ENCODE measurements around the gene VASN.

The VASN gene

DNA sequence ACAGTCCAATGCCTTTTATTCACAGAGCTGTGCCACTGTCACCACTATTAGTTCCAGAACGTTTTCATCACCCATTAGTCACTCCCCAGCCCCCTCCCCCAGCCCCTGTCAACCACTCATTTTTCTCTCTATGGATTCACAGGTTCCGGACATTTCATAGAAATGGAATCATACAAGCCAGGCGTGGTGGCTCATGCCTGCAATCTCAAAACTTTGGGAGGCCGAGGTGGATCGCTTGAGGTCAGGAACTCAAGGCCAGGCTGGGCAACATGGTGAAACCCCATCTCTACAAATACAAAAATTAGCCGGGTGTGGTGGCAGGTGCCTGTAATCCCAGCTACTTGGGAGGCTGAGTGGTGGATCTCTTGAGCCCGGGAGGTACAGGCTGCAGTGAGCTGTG, 19.8 kb upstream of the VASN start:
- in situ Hi-C loops (cut with MboI; ENCODE audit: low sequenced_read_pairs): no loop called here

- in situ Hi-C loops (cut with MboI; ENCODE audit: low sequenced_read_pairs): no loop called here
These were observed 18.8 kb upstream of the VASN start for GRCh38 chr16:4352843-4353242.

GRCh38 chr16:4353675-4354074, 18.0 kb upstream of the VASN start:
- in situ Hi-C loops (cut with MboI; ENCODE audit: low sequenced_read_pairs): no loop called here

DNA sequence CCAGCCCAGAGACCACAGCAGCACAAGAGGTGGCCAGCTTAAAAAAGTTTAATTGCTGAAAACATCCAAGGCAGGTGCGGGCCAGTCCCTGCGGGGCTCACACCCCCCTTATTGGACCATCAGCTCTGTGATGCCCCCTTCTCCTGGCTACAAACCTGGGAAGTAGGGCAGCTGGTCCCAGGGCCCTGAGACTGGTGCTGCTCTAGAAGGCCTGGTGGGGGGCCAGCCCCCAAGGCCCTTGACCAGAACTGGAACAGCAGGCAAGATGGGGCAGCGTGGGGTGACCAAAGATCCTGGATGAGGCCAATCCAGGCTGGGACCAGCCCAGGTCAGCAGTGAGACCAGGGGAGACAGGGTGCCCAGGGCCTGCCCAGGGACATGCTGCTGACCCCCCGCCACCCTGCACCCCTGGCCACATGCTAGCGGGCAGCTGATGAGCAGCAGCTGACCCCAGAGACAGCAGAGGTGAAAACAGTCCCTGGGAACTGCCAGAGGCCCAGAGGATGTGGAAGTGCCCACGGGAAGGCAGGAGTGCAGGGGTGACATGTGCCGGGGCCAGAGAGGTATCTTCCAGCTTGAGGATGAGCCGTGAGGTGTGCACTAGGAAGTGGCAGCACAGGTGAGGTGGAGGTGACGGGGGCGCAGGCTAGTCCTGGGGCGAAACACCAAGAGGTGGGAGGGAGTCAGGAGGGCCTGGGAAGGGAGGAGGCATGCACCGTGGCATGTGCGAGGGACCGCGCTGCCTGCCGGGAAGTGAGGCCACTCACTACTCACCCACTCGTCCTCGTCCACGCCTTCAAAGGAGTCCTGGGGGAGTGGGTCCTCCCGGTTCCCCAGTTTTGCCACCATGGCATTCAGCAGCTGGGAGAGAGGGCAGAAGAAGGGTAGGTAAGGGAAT, 16.9 kb upstream of the VASN start:
- in situ Hi-C loops (cut with MboI; ENCODE audit: low sequenced_read_pairs): no loop called here

DNA sequence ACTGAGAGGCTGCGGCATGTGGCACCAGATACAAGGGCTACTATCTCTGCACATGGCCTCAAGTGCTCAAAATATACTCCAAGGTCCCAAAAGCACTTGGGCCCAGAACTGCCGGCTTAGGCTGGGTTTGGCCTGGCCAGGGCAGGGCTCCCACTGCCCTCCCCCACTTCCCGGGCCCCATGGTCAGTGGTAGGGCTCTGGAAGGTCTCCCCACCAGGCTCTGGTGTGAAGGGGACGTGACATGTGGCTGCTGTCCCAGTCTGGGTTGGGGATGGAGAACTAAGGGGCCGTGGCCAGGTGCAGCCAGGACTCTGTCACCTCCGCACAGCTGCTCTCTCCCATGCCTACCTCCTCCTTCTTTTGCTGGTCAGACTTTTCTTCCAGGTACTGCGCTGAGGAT, 14.8 kb upstream of the VASN start:
- in situ Hi-C loops (cut with MboI; ENCODE audit: low sequenced_read_pairs): no loop called here

- in situ Hi-C loops (cut with MboI; ENCODE audit: low sequenced_read_pairs): no loop called here
These were observed 13.4 kb upstream of the VASN start for GRCh38 chr16:4358236-4358635.

DNA sequence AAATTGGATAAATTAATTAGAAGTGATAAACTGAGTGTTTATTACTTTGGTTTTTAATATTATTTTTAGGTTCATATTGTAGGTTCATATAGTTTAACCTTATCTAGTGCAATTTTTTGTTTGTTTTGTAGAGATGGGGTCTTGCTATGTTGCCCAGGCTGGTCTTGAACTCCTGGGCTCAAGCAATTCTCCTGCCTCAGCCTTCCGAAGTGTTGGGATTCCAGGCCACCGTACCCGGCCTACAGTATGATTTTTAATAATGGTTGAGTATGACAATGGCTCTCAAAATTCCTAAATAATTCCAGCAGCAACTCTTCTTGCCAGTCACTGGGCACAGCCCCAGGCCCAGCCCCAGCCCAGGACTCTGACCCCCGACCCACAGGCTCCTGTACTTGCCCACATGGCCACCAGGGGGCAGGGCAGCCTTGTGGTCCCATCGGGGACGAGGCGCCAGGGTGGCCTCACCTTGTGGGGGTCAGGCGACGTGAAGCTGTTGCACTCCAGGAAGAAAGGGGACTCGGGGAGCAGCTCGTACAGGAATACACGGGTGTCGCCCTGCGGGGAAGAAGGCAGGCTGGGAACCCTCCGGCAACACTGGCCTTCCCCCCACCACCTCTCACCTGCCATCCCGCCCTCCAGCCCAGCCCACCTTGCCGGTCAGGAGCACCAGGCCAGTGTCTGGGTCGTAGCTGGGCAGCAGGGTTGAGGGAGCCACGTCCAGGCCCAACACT, 12.7 kb upstream of the VASN start:
- in situ Hi-C loops (cut with MboI; ENCODE audit: low sequenced_read_pairs): no loop called here

DNA sequence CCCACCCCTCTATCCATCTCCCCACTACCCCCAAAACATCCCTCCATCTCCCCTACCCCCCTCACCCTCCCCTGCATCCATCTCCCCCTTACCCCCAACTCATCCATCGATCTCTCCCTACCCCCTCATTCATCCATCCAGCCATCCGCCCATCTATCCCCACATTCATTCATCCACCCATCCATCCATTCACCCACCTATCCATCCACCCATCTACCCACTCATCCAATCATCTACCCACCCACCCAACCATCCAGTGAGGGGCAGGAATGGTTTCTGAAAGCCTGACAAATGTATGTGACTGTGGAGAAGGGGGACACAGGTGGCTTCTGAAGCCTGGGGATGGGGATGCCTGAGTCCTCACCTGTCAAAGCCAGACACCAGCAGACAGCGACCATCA, 11.7 kb upstream of the VASN start:
- in situ Hi-C loops (cut with MboI; ENCODE audit: low sequenced_read_pairs): no loop called here

DNA sequence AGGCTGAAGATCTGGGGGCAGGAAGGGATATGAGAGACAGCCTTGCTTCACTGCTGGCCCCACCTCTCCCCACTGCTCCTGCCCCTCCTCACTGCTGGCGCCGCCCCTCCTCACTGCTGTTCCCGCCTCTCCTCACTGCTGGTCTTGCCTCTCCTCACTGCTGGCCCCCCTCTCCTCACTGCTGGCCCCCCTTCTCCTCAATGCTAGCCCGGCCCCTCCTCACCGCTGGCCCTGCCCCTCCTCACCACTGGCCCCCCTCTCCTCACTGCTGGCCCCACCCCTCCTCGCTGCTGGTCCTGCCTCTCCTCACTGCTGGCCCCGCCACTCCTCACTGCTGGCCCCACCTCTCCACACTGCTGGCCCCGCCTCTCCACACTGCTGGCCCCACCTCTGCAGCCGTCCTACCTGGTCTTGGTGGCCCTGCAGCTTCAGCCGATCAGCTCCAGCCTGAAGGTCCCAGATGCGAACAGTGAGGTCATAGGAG, 11.1 kb upstream of the VASN start:
- in situ Hi-C loops (cut with MboI; ENCODE audit: low sequenced_read_pairs): no loop called here

GRCh38 chr16:4361033-4361943, 10.4 kb upstream of the VASN start:
- in situ Hi-C loops (cut with MboI; ENCODE audit: low sequenced_read_pairs): no loop called here

DNA sequence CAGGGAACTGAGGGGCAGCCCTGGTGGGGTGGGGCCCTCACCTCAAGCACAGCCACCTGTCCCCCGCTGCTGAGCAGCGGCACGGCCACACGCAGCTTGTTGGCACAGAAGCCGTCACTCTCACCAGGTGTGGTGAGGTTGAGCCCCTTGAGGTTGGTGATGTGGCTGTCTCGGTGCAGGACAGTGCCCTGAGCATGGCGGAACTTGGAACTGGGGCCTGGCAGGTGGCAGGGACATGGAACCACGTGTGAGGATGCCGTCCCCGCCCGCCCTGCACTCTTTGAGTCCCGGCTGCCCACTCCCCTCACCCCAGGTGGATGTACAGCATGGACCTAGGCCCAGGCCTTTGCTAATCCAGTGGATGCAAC, 9.7 kb upstream of the VASN start:
- in situ Hi-C loops (cut with MboI; ENCODE audit: low sequenced_read_pairs): no loop called here

DNA sequence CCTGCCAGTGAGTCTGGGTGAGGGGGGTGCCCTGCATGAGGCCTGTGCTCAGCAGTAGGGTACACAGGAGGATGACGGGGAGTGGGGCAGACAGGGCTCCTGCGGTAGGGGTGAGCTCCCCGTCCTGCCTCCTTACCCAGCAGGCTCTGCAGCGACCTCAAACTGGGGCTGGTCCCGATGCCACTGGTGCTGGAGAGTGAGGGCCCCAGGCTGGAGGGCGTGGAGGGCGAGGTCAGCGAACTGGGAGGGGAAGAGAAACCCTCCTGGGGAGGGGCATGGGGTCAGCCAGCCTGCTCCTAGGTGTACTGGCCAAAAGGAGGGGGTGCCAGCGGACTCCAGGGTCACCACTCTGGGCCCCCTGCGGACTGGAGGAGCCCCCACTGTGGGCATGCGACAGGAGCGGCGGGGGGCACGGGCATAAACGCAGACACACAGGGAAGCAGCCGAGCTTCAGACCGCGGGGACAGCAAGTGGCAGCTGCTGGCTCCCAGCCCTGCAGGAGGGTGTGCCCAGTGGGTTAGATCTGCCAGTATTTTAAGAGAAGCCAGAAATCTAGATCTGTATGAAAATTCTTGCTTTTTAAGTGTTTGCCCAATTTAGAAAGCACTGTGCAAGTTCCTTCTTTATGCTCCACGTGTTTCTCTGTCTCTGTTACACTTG, 9.0 kb upstream of the VASN start:
- in situ Hi-C loops (cut with MboI; ENCODE audit: low sequenced_read_pairs): no loop called here

- in situ Hi-C loops (cut with MboI; ENCODE audit: low sequenced_read_pairs): no loop called here
These were observed 7.2 kb upstream of the VASN start for GRCh38 chr16:4364196-4365013.

- in situ Hi-C loops (cut with MboI; ENCODE audit: low sequenced_read_pairs): no loop called here
These were observed 6.6 kb upstream of the VASN start for GRCh38 chr16:4365014-4365406.

GRCh38 chr16:4365615-4366014, 6.0 kb upstream of the VASN start:
- in situ Hi-C loops (cut with MboI; ENCODE audit: low sequenced_read_pairs): no loop called here

DNA sequence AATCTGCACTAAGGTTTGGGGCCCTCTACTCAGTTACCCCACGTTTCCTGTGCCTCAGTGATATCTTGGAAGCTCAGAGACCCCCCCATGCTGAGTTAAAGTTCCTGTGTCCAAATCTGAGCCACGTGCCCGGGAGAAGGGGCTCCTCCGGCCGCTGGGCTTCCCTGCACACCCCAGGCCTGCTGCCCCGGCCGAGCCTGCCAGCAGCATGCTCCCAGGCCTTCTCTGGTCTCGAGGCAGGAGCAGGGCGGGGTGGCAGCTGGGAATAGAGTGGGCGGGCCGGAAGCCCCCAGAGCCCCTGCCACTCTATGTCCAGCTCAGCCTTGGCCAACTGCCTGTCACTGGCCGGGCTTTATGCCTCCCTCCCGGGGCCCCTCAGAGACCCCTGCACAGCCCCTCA, 5.6 kb upstream of the VASN start:
- in situ Hi-C loops (cut with MboI; ENCODE audit: low sequenced_read_pairs): no loop called here

DNA sequence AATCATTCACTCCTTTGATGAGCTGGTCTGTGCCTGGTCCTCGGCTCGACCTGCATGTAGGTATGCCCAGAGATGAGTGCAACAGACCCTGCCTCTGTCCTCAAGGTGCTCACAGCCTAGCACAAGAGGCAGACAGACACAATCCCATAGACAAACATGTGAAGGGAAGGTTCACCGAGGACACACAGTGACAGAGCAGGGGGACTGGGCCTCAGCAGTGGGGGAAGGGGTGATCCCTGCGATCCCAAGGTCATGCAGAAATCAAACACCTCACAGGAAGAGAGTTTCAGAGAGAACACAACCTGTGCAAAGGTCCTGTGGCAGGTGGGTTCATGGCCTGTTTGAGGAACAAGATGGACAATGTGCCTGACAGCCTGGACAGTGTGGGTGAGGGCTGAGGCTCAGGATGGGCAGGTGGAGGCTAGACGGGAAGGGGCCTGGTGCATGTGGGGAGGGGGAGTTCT, 4.2 kb upstream of the VASN start:
- in situ Hi-C loops (cut with MboI; ENCODE audit: low sequenced_read_pairs): no loop called here

GRCh38 chr16:4369007-4369733, 2.5 kb upstream of the VASN start:
- in situ Hi-C loops (cut with MboI; ENCODE audit: low sequenced_read_pairs): no loop called here

- in situ Hi-C loops (cut with MboI; ENCODE audit: low sequenced_read_pairs): no loop called here
These were observed 1.5 kb upstream of the VASN start for GRCh38 chr16:4370151-4370550.
